Activated CD4-positive, alpha-beta T cell treated with anti-CD3 and anti-CD28 coated beads, Interleukin-2, amount 10 ng/mL, durations not matched to agents 24 days and 14 days (primary cell): Measurements from ENCODE around the gene ASB6. TPM values are rescaled to one million over a fixed set of nuclear protein-coding genes. Genes with fewer than 3 reads are reported as not detected.

ENCODE experiments used
- DNase-seq: peaks from one replicate; pipeline ENCODE4 v3.0.0; 2022
- H3K27ac Mint-ChIP-seq: one replicate; pipeline ENCODE4 v1.8.0; 2022; ENCODE audit warnings: mild to moderate bottlenecking, mixed read lengths
- H3K27me3 Mint-ChIP-seq: one replicate; pipeline ENCODE4 v1.8.0; 2022; ENCODE audit warnings: mixed read lengths
- H3K36me3 Mint-ChIP-seq: one replicate; pipeline ENCODE4 v1.8.0; 2022; ENCODE audit warnings: low read depth, mild to moderate bottlenecking, mixed read lengths
- H3K4me1 Mint-ChIP-seq: one replicate; pipeline ENCODE4 v1.8.0; 2021; ENCODE audit warnings: mixed read lengths
- H3K4me3 Mint-ChIP-seq: one replicate; pipeline ENCODE4 v1.8.0; 2022; ENCODE audit warnings: mild to moderate bottlenecking, moderate library complexity, mixed read lengths
- H3K9me3 Mint-ChIP-seq: one replicate; pipeline ENCODE4 v1.8.0; 2021; ENCODE audit warnings: mixed read lengths
- intact Hi-C: fragments of 100-400 bp; cut with micrococcal nuclease; formaldehyde crosslinking; loops from one replicate; pipeline ENCODE4 v1.15.1; 2023
- total RNA-seq: library from RNA; stranded (reverse); gene quantifications from 2 replicates; pipeline ENCODE4 v1.2.3, GENCODE V29; 2022

ASB6 gene
- total RNA-seq, 1 donor from 2014 or later = 22.7 TPM

- DNase-seq = no peak
- Mint-ChIP-seq H3K4me3 (no peak overlapping the region), H3K36me3 (no peaks in the 10 kb centered on the region), H3K9me3 (no peaks in the 10 kb centered on the region), H3K4me1 (peaks cover 7% of the 10 kb centered on the region), H3K27ac (no peak overlapping the region), H3K27me3 (peaks cover 18% of the 10 kb centered on the region)
- intact Hi-C loops = no loop called here
Observed at GRCh38 chr9:129661029-129661428, 19.1 kb upstream of the ASB6 start.

GRCh38 chr9:129656795-129657390 lies 14.9 kb upstream of the ASB6 start:
- Mint-ChIP-seq H3K27ac (no peak overlapping the region), H3K4me1 (no peaks in the 10 kb centered on the region), H3K4me3 (no peak overlapping the region), H3K27me3 (peaks cover 8% of the 10 kb centered on the region), H3K36me3 (no peaks in the 10 kb centered on the region), H3K9me3 (no peaks in the 10 kb centered on the region)
- DNase-seq = no peak
- intact Hi-C loops = no loop called here

GRCh38 chr9:129655696-129656095 lies 13.7 kb upstream of the ASB6 start:
- H3K27me3 Mint-ChIP-seq = no peaks in the 10 kb centered on the region
- no peak overlapping the region for H3K4me3 Mint-ChIP-seq

GRCh38 chr9:129655154-129655553 lies 13.2 kb upstream of the ASB6 start:
- DNase-seq = no peak
- Mint-ChIP-seq H3K4me3 (no peak overlapping the region), H3K9me3 (no peaks in the 10 kb centered on the region), H3K36me3 (no peaks in the 10 kb centered on the region), H3K27me3 (no peaks in the 10 kb centered on the region), H3K4me1 (no peaks in the 10 kb centered on the region), H3K27ac (no peak overlapping the region)
- intact Hi-C loops = no loop called here

More at GRCh38 chr9:129655696-129656095, 13.7 kb upstream of the ASB6 start:
- intact Hi-C loops = no loop called here
- H3K4me1 Mint-ChIP-seq = no peaks in the 10 kb centered on the region
- H3K36me3 Mint-ChIP-seq = no peaks in the 10 kb centered on the region
- DNase-seq = no peak
- H3K27ac Mint-ChIP-seq = no peak overlapping the region
- H3K9me3 Mint-ChIP-seq = no peaks in the 10 kb centered on the region

GRCh38 chr9:129654554-129655040 lies 12.6 kb upstream of the ASB6 start:
- no peak for DNase-seq
- intact Hi-C loops = no loop called here
- Mint-ChIP-seq H3K36me3 (no peaks in the 10 kb centered on the region), H3K4me1 (no peaks in the 10 kb centered on the region), H3K4me3 (no peak overlapping the region), H3K9me3 (no peaks in the 10 kb centered on the region), H3K27me3 (no peaks in the 10 kb centered on the region), H3K27ac (no peak overlapping the region)

- no peak overlapping the region for H3K27ac Mint-ChIP-seq
- no peaks in the 10 kb centered on the region for H3K36me3 Mint-ChIP-seq
- intact Hi-C loops = no loop called here
- H3K4me3 Mint-ChIP-seq = no peak overlapping the region
- H3K4me1 Mint-ChIP-seq = no peaks in the 10 kb centered on the region
- no peak for DNase-seq
- H3K27me3 Mint-ChIP-seq = no peaks in the 10 kb centered on the region
- no peaks in the 10 kb centered on the region for H3K9me3 Mint-ChIP-seq
Observed at GRCh38 chr9:129653823-129654553, 12.0 kb upstream of the ASB6 start.

GRCh38 chr9:129650680-129651235 lies 8.8 kb upstream of the ASB6 start:
- no peak for DNase-seq
- Mint-ChIP-seq H3K27me3 (no peaks in the 10 kb centered on the region), H3K9me3 (no peaks in the 10 kb centered on the region), H3K4me3 (no peak overlapping the region), H3K27ac (no peak overlapping the region), H3K4me1 (no peaks in the 10 kb centered on the region), H3K36me3 (no peaks in the 10 kb centered on the region)
- intact Hi-C loops = no loop called here

GRCh38 chr9:129649726-129650679 lies 8.1 kb upstream of the ASB6 start:
- no peak overlapping the region for H3K27ac Mint-ChIP-seq
- intact Hi-C loops = no loop called here
- no peaks in the 10 kb centered on the region for H3K9me3 Mint-ChIP-seq
- no peaks in the 10 kb centered on the region for H3K36me3 Mint-ChIP-seq
- no peaks in the 10 kb centered on the region for H3K4me1 Mint-ChIP-seq
- DNase-seq = no peak
- no peaks in the 10 kb centered on the region for H3K27me3 Mint-ChIP-seq
- no peak overlapping the region for H3K4me3 Mint-ChIP-seq

- intact Hi-C loops = no loop called here
Observed at GRCh38 chr9:129648764-129649115, 6.8 kb upstream of the ASB6 start.

GRCh38 chr9:129648092-129648763 lies 6.3 kb upstream of the ASB6 start:
- no peak for DNase-seq
- Mint-ChIP-seq H3K9me3 (no peaks in the 10 kb centered on the region), H3K4me1 (no peaks in the 10 kb centered on the region), H3K4me3 (no peak overlapping the region), H3K27me3 (no peaks in the 10 kb centered on the region), H3K27ac (no peak overlapping the region), H3K36me3 (no peaks in the 10 kb centered on the region)
- intact Hi-C loops = no loop called here

More at GRCh38 chr9:129648764-129649115, 6.8 kb upstream of the ASB6 start:
- DNase-seq = no peak
- Mint-ChIP-seq H3K9me3 (no peaks in the 10 kb centered on the region), H3K36me3 (no peaks in the 10 kb centered on the region), H3K27ac (no peak overlapping the region), H3K4me3 (no peak overlapping the region), H3K27me3 (no peaks in the 10 kb centered on the region), H3K4me1 (no peaks in the 10 kb centered on the region)

GRCh38 chr9:129647635-129648034 lies 5.7 kb upstream of the ASB6 start:
- intact Hi-C loops = no loop called here
- Mint-ChIP-seq H3K27me3 (no peaks in the 10 kb centered on the region), H3K9me3 (no peaks in the 10 kb centered on the region), H3K36me3 (no peaks in the 10 kb centered on the region), H3K4me3 (no peak overlapping the region), H3K4me1 (no peaks in the 10 kb centered on the region), H3K27ac (no peak overlapping the region)
- no peak for DNase-seq

GRCh38 chr9:129646654-129647053 lies 4.7 kb upstream of the ASB6 start:
- H3K9me3 Mint-ChIP-seq = no peaks in the 10 kb centered on the region
- H3K4me1 Mint-ChIP-seq = peaks cover 2% of the 10 kb centered on the region
- H3K27me3 Mint-ChIP-seq = no peaks in the 10 kb centered on the region
- H3K27ac Mint-ChIP-seq = no peak overlapping the region
- H3K36me3 Mint-ChIP-seq = no peaks in the 10 kb centered on the region
- no peak overlapping the region for H3K4me3 Mint-ChIP-seq
- DNase-seq = no peak
- intact Hi-C loops = no loop called here

- intact Hi-C loops = no loop called here
- H3K27me3 Mint-ChIP-seq = no peaks in the 10 kb centered on the region
Observed at GRCh38 chr9:129646252-129646651, 4.3 kb upstream of the ASB6 start.

More at GRCh38 chr9:129646252-129646651, 4.3 kb upstream of the ASB6 start:
- Mint-ChIP-seq H3K9me3 (no peaks in the 10 kb centered on the region), H3K27ac (no peak overlapping the region), H3K36me3 (peaks cover 1% of the 10 kb centered on the region), H3K4me3 (no peak overlapping the region), H3K4me1 (peaks cover 4% of the 10 kb centered on the region)
- no peak for DNase-seq
